ENCODE results near the gene UBE2Q2. TPM values are rescaled to one million over a fixed set of nuclear protein-coding genes. Genes with fewer than 3 reads are reported as not detected.

UBE2Q2 gene
- total and polyA plus RNA-seq, 9 of the 15 experiments (the other 6 are each of a cell fraction or from before 2014, with no cell fraction given), result 6.2 to 24.0 (median 16.2) TPM

- TF ChIP-seq, protein P1, sequence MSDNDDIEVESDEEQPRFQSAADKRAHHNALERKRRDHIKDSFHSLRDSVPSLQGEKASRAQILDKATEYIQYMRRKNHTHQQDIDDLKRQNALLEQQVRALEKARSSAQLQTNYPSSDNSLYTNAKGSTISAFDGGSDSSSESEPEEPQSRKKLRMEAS (CRISPR knock-in tag; IDR thresholded peaks at IDR 0.05), result peak; percentile 58
- TF ChIP-seq ZBTB7A (IDR thresholded peaks at IDR 0.05; ENCODE audit: borderline replicate concordance, control insufficient read depth, low read depth, low read length) (peak; percentile 58), E2F6 (IDR thresholded peaks at IDR 0.05; ENCODE audit: borderline replicate concordance in 1 of 2, extremely low read depth in 1 of 2, insufficient read depth in 1 of 2, insufficient read length in 1 of 2, low read depth in 1 of 2, low read length in 1 of 2, poor library complexity in 1 of 2, severe bottlenecking in 1 of 2) (peak in 1 of 2 experiments; percentile 55), DACH1 (IDR thresholded peaks at IDR 0.05; ENCODE audit: partially characterized antibody) (peak; percentile 72), SETDB1 (IDR thresholded peaks at IDR 0.05; ENCODE audit: low read length) (no peak), HNRNPL (IDR thresholded peaks at IDR 0.05; ENCODE audit: low read depth, low read length) (no peak), MYBL2 (IDR thresholded peaks at IDR 0.05; ENCODE audit: low read depth) (no peak), MYBL2 (CRISPR knock-in tag; IDR thresholded peaks at IDR 0.05; ENCODE audit: borderline replicate concordance) (no peak), HLTF (IDR thresholded peaks at IDR 0.05) (no peak), ZNF124 (CRISPR knock-in tag; IDR thresholded peaks at IDR 0.05) (no peak), ZFPM2 (CRISPR knock-in tag; IDR thresholded peaks at IDR 0.05) (no peak), CBX2 (IDR thresholded peaks at IDR 0.05; ENCODE audit: insufficient read depth, low read length, poor library complexity, severe bottlenecking) (no peak), POLR2A (conservative IDR thresholded peaks at IDR 0.05) (no peak), RBFOX2 (IDR thresholded peaks at IDR 0.05; ENCODE audit: low read depth, low read length) (no peak), CC2D1A (IDR thresholded peaks at IDR 0.05) (0 out of 2 replicates have a peak, but pooled peaks have one; percentile 44), ASH1L (IDR thresholded peaks at IDR 0.05; ENCODE audit: borderline replicate concordance, low read depth, partially characterized antibody) (no peak), BRD9 (IDR thresholded peaks at IDR 0.05; ENCODE audit: low read depth, partially characterized antibody) (no peak), MYC (IDR thresholded peaks at IDR 0.05; ENCODE audit: low read depth, low read length) (no peak), MYC (CRISPR knock-in tag; IDR thresholded peaks at IDR 0.05; ENCODE audit: borderline replicate concordance, low read depth) (no peak)
- TF ChIP-seq, protein P2, sequence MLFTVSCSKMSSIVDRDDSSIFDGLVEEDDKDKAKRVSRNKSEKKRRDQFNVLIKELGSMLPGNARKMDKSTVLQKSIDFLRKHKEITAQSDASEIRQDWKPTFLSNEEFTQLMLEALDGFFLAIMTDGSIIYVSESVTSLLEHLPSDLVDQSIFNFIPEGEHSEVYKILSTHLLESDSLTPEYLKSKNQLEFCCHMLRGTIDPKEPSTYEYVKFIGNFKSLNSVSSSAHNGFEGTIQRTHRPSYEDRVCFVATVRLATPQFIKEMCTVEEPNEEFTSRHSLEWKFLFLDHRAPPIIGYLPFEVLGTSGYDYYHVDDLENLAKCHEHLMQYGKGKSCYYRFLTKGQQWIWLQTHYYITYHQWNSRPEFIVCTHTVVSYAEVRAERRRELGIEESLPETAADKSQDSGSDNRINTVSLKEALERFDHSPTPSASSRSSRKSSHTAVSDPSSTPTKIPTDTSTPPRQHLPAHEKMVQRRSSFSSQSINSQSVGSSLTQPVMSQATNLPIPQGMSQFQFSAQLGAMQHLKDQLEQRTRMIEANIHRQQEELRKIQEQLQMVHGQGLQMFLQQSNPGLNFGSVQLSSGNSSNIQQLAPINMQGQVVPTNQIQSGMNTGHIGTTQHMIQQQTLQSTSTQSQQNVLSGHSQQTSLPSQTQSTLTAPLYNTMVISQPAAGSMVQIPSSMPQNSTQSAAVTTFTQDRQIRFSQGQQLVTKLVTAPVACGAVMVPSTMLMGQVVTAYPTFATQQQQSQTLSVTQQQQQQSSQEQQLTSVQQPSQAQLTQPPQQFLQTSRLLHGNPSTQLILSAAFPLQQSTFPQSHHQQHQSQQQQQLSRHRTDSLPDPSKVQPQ (CRISPR knock-in tag; IDR thresholded peaks at IDR 0.05; ENCODE audit: borderline replicate concordance), result no peak
- TF ChIP-seq, protein P3, sequence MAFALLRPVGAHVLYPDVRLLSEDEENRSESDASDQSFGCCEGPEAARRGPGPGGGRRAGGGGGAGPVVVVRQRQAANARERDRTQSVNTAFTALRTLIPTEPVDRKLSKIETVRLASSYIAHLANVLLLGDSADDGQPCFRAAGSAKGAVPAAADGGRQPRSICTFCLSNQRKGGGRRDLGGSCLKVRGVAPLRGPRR (CRISPR knock-in tag; IDR thresholded peaks at IDR 0.05), result no peak
Measured at GRCh38 chr15:75801859-75802593, 41.2 kb upstream of the UBE2Q2 start (continued).

Measured in K562 (cell line).